ENCODE measurements around the gene B3GAT1.

The B3GAT1 gene

GRCh38 chr11:134388590-134388989 is 23.5 kb downstream of the B3GAT1 start:
- no peak for DNase-seq

GRCh38 chr11:134387501-134387900 is 24.5 kb downstream of the B3GAT1 start:
- DNase-seq: no peak

GRCh38 chr11:134386945-134387344 is 25.1 kb downstream of the B3GAT1 start:
- DNase-seq: no peak

DNA sequence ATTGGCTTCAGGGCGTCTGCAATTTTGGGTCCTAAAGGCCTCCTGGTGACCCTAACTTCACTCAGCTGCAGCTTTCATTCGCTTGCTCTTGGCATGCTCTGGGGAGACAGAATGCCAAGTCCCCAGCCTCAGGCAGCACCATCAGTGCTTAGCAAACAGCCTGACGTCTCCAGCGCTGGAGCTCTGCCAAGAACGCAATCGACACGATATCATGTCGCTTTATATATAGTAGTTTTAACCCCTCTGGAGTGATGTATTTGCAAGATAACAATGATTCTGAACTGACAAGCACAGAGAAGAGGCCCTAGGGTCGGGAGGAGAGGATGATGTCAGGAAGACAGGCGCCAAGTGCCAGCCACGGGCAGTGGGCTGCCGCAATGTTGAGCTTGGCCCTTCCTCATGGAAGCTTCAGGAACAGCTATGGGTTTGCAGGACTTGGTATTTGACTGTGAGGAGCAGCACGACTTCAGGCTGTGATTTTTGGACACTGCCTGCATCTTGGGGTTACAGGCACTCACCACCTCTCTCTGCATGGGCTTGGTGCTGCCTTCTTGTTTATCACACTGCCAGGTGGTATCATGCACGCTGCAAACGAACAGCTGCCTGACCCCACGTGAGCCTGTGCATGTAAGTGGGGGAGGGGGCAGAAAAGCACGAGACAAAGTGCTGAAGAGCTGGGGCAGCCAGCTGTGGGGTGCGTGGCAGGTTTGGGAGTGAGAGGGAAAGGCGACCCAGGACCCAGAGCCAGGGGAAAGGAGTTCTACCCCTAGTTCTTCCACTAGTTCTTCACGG is 26.1 kb downstream of the B3GAT1 start:
- no peak for DNase-seq

GRCh38 chr11:134385171-134385570 is 26.9 kb downstream of the B3GAT1 start:
- no peak for DNase-seq

DNA sequence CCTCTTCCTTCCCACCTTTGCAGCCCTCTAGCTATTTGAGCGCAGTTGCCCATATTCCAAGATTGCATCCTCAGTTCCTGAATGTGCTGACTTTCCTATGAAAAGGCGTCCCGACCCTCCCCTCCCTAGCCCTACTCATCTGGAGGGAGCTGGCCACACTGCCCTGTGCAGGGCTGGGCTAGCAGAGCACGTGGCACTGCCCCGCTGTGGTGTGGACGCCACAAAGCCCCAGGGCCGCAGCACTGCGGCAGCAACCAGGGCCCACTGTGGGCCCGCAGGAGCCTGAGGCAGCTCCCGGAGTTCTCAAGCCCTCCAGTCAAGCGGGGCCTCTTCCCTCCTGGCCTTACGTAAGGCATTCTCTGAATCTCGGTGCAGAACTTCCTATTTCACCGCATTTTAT is 27.6 kb downstream of the B3GAT1 start:
- no peak for DNase-seq

DNA sequence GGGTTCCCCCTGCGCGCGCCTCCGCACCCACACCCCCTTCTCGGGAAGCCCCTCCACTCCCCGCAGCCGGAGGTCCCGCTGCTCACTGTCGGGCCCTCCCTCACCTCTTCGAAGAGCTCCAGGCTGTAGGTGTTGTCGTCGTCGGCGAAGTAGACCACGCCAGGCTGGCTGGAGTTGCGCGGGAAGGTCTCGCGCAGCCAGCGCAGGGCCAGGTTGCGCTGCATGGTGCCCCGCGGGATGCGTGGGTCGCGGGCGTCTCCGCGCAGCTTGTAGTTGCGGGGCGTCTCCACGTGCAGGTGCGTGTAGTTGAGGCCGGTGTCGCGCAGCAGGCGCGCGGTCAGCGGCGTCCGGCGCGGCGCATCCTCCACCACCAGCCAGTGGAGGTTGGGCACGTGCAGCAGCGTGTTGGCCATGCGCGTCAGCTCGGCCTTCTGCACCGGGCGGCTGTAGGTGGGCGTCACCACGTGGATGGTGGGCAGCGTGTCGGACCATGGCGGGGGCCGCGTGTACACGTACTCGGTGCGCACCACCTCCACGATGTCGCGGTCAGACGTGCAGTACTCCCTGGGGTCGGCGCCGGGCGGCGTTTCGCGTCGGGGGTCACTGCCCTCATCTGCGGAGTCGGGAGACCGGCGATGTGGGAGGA is 28.3 kb downstream of the B3GAT1 start:
- no peak for DNase-seq

DNA sequence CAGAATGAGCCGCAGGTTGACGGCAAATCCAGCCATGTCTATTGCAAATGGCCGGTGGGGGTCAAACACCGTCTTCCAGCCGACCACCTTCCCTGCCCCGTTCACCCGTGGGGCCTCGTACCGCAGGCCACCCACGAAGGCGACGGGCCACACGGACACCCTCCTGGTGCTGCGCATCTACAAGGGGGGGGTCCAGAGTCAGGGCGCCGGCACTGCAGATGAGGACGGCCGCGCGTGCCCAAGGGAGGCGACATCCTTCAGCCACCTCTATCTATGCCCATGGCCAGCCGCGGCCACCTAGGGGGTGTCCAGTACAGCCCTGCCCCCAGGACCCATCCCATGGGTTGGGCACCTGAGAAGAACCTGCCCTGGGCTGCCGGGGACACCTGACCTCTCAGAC is 29.2 kb downstream of the B3GAT1 start:
- DNase-seq: no peak

GRCh38 chr11:134382257-134382656 is 29.8 kb downstream of the B3GAT1 start:
- DNase-seq: no peak

DNA sequence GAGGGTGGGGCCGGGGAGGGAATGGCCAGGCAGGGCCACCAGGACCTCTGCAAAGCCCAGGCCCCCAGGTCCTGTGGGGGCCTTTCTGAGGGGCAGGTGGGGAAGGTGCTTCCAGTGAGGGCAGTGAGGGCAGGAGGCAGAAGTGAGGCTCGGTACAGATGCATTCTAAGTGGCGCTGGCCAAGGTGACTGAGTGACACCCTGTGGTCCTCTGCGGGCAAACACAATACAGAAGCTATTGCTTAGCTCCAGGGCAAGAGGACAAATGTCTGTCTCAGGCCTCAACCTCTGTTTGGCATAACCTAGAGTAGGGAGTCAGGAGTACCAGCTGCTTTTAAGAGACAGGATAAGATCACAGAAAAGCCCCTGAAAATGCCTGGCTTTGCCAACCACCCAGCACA is 31.3 kb downstream of the B3GAT1 start:
- DNase-seq: no peak

DNA sequence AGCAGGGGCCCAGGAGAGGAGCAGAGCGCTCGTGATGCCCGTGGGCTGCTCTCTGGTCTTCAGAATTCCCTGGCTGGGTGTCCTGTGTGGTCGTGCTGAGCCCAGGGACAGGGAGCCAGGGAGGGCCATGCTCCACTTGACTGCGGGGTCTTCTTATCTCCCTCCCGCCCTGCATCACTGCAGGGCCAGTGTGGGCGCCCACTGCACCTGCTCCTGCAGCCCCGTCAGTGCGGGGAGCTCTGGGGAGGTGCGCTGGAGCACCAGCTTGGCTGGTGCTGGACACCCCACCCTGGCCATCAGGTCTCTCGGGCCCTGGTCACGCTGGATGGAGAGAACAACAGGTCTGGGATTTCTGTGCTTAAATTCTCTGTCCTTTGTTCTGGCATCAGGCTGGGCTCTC is 31.8 kb downstream of the B3GAT1 start:
- no peak for DNase-seq

GRCh38 chr11:134379241-134379640 is 32.8 kb downstream of the B3GAT1 start:
- no peak for DNase-seq

GRCh38 chr11:134377876-134378275 is 34.2 kb downstream of the B3GAT1 start:
- no peak for DNase-seq

GRCh38 chr11:134376150-134376921 is 35.7 kb downstream of the B3GAT1 start:
- no peak for DNase-seq

- no peak for DNase-seq
Observed at GRCh38 chr11:134374891-134375550, 37.0 kb downstream of the B3GAT1 start.

DNA sequence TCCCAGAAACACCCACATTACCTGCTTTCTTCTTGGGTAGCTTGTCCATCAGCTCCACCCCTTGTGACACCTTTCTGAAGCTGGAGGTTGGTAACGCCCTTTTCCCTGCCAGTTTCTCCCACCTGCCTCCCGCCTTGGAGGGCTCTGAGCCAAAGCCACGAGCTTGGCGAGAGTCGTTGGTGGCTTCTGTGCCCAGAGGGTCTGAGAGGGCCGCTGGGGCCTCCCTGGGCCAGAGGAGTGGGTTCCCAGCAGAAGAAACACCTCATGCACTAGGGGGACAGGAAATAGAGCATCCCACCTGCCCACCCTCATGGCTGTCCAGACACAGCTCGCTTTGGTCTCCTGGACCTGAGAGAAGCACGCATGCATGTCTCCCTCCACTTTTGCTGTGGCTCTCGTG is 37.9 kb downstream of the B3GAT1 start:
- no peak for DNase-seq

GRCh38 chr11:134373591-134374052 is 38.4 kb downstream of the B3GAT1 start:
- no peak for DNase-seq

- DNase-seq: no peak
Observed at GRCh38 chr11:134372961-134373360, 39.1 kb downstream of the B3GAT1 start.

GRCh38 chr11:134372536-134372935 is 39.5 kb downstream of the B3GAT1 start:
- DNase-seq: no peak

DNA sequence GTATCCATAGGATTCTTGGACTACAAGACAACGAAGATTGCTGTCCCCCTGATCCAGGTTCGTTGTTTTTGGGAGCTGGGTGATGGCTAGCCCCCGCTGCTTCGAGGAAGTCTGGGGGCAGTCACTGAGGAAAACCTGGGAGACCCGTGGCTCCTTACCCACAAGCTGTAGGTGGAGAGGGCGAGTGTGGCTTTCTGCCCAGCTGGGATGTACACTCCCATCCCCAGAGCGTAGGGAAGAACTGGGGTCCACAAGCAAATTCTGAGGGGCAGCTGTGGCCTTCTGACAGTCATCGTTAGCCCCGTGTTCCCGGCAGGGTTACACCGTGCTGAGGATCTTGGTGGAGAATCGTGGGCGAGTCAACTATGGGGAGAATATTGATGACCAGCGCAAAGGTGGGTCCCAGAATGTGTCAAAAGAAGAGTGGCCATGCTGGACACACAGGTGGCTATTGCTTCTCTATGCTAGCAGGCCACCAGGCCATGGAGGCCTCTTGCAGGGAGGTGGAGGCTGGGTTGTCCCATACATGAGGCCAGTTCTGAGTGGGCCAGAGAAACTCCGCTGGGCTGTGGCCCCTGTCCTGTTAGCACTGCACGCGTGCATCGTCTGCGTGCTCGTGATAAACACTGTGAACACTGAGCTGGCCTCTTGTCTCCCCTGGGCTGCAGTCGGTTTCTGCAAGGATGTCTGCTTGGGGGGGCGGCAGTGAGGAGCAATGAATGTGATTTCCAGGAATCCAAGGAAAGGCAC is 40.4 kb downstream of the B3GAT1 start:
- no peak for DNase-seq

- DNase-seq: no peak
Observed at GRCh38 chr11:134370526-134371435, 41.3 kb downstream of the B3GAT1 start.
